ENCODE data around the gene PSMD14. TPM values are rescaled to one million over a fixed set of nuclear protein-coding genes. Genes with fewer than 3 reads are reported as not detected.

PSMD14 gene
- total and polyA plus RNA-seq, 2 of the 13 experiments (the other 11 are each of a cell fraction or from before 2014, with no cell fraction given) = 60.6 to 149 TPM

- no peaks in the 10 kb centered on the region for H3K27me3 ChIP-seq (ENCODE audit: control insufficient read depth in 1 of 2, insufficient read depth in 2 of 2, low read length in 2 of 2)
- H3K9ac ChIP-seq (ENCODE audit: insufficient read depth, low read depth, low read length) = no peak overlapping the region
- no peaks in the 10 kb centered on the region for H4K20me1 ChIP-seq (ENCODE audit: insufficient read depth, low read length)
- intact Hi-C loops (cut with micrococcal nuclease; ENCODE audit: unreplicated experiment) = no loop called here
- H3K4me1 ChIP-seq (ENCODE audit: insufficient read depth, low read length) = no peaks in the 10 kb centered on the region
- no peak overlapping the region for H3K4me3 ChIP-seq (replicated peaks in 1 of 3; ENCODE audit: insufficient read depth in 1 of 3, low read depth in 2 of 3, low read length in 3 of 3)
- H2AFZ ChIP-seq (ENCODE audit: low read length) = no peak overlapping the region
- FAIRE-seq (no peak), ATAC-seq (no peak), DNase-seq (ENCODE audit: low spot score) (no peak)
- H3K9me3 ChIP-seq (ENCODE audit: low read length) = no peaks in the 10 kb centered on the region
- in situ Hi-C loops (cut with HindIII; ENCODE audit: extremely low pct_ligation_motif_present, low pct_unique_long_range_greater_than_20kb) = no loop called here
- H3K4me2 ChIP-seq (ENCODE audit: low read depth, low read length) = no peak overlapping the region
- no peak overlapping the region for H3K27ac ChIP-seq (ENCODE audit: extremely low read length, insufficient read depth, low read length)
- H3K36me3 ChIP-seq (replicated peaks in 1 of 2; ENCODE audit: control insufficient read depth in 1 of 2, insufficient read depth in 2 of 2, low read length in 2 of 2) = peaks cover 2 to 13% of the 10 kb centered on the region in 2 experiments; a peak in 2 of 5 replicates
- BruUV-seq (replicated peaks) = no TSS peak
- ChIA-PET POLR2A (no interaction called here), CTCF (ENCODE audit: low intra/inter-chr PET ratio, low total read pairs) (no interaction called here)
- no peaks in the 10 kb centered on the region for H3K79me2 ChIP-seq (ENCODE audit: insufficient read depth, low read length)
- TF ChIP-seq CREM (IDR thresholded peaks at IDR 0.05) = no peak
- no peak for TF ChIP-seq CREM (CRISPR knock-in tag; IDR thresholded peaks at IDR 0.05)
- TF ChIP-seq KMT2A (CRISPR knock-in tag; IDR thresholded peaks at IDR 0.05) = no peak
- TF ChIP-seq SSRP1 (CRISPR knock-in tag; IDR thresholded peaks at IDR 0.05) = no peak
- TF ChIP-seq, protein P1, sequence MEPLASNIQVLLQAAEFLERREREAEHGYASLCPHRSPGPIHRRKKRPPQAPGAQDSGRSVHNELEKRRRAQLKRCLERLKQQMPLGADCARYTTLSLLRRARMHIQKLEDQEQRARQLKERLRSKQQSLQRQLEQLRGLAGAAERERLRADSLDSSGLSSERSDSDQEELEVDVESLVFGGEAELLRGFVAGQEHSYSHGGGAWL (CRISPR knock-in tag; IDR thresholded peaks at IDR 0.05) = no peak
- TF ChIP-seq MYC (CRISPR knock-in tag; IDR thresholded peaks at IDR 0.05; ENCODE audit: borderline replicate concordance) = no peak
- TF ChIP-seq NR1H2 (CRISPR knock-in tag; IDR thresholded peaks at IDR 0.05; ENCODE audit: borderline replicate concordance, low read depth) = no peak
- no peak for TF ChIP-seq SOX5 (CRISPR knock-in tag; IDR thresholded peaks at IDR 0.05; ENCODE audit: borderline replicate concordance)
- no peak for TF ChIP-seq MIER3 (CRISPR knock-in tag; IDR thresholded peaks at IDR 0.05; ENCODE audit: borderline replicate concordance)
- TF ChIP-seq, protein P2, sequence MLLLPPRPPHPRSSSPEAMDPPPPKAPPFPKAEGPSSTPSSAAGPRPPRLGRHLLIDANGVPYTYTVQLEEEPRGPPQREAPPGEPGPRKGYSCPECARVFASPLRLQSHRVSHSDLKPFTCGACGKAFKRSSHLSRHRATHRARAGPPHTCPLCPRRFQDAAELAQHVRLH (CRISPR knock-in tag; IDR thresholded peaks at IDR 0.05; ENCODE audit: borderline replicate concordance, low read depth) = no peak
- no peak for TF ChIP-seq ZNF3 (CRISPR knock-in tag; IDR thresholded peaks at IDR 0.05)
- no peak for TF ChIP-seq ZNF709 (CRISPR knock-in tag; IDR thresholded peaks at IDR 0.05)
- no peak for TF ChIP-seq MYNN (CRISPR knock-in tag; IDR thresholded peaks at IDR 0.05; ENCODE audit: low read depth)
- TF ChIP-seq ZNF142 (CRISPR knock-in tag; IDR thresholded peaks at IDR 0.05) = no peak
- TF ChIP-seq NFKBIZ (CRISPR knock-in tag; IDR thresholded peaks at IDR 0.05) = no peak
- TF ChIP-seq ZBTB4 (CRISPR knock-in tag; IDR thresholded peaks at IDR 0.05; ENCODE audit: borderline replicate concordance) = no peak
- TF ChIP-seq ZFP90 (CRISPR knock-in tag; IDR thresholded peaks at IDR 0.05; ENCODE audit: borderline replicate concordance) = no peak
Measured at GRCh38 chr2:161384864-161385263, 76.6 kb downstream of the PSMD14 start.

Measured in HepG2 (cell line).